H1 (cell line): ENCODE results near the gene PHLDA3. TPM values are rescaled to one million over a fixed set of nuclear protein-coding genes. Genes with fewer than 3 reads are reported as not detected.

Source experiments
- CTCF ChIA-PET: fragments of 300-600 bp; sonication (Branson Sonifier 250); formaldehyde crosslinking; loops from one replicate; lab custom pipeline; 2021; ENCODE audit not compliant: partially characterized antibody; lab: Charles Lee
- POLR2A ChIA-PET: fragments of 300-600 bp; sonication (Branson Sonifier 250); formaldehyde crosslinking; loops from one replicate; lab custom pipeline; 2021; ENCODE audit warnings: inconsistent platforms; ENCODE audit not compliant: partially characterized antibody; lab: Charles Lee
- DNase-seq, 2 experiments: peaks; one replicate each; pipeline versions ENCODE4 v3.0.0 to v3.0.0-alpha.2; 2010 to 2022; ENCODE audit warnings: low spot score in 2 of 2, low read depth in 1 of 2, mixed read lengths in 1 of 2
- FAIRE-seq: peaks from 2 replicates; lab custom pipeline; 2011; peaks lifted over from hg19 to GRCh38; lab: Jason Lieb, UNC
- H2AFZ ChIP-seq: 2 replicates; pipeline ENCODE4 v1.8.1; 2012; ENCODE audit warnings: low read length, inconsistent platforms
- H2AK5ac ChIP-seq: 2 replicates; pipeline ENCODE4 v1.6.1; 2013; ENCODE audit warnings: low read depth, low read length
- H2BK120ac ChIP-seq: replicated peaks from 2 replicates; pipeline ENCODE3; 2013; ENCODE audit warnings: low read depth, low read length, inconsistent platforms
- H2BK12ac ChIP-seq: 2 replicates; pipeline ENCODE4 v1.6.1; 2013; ENCODE audit warnings: low read depth, low read length
- H2BK15ac ChIP-seq: 2 replicates; pipeline ENCODE4 v1.6.1; 2013; ENCODE audit warnings: low read length
- H2BK20ac ChIP-seq: 2 replicates; pipeline ENCODE4 v1.6.1; 2013; ENCODE audit warnings: low read length
- H2BK5ac ChIP-seq: 2 replicates; pipeline ENCODE4 v1.6.1; 2013; ENCODE audit warnings: low read depth, low read length
- H3K14ac ChIP-seq: 2 replicates; pipeline ENCODE4 v1.6.1; 2013; ENCODE audit warnings: inconsistent platforms; ENCODE audit not compliant: insufficient read length
- H3K18ac ChIP-seq: 2 replicates; pipeline ENCODE4 v1.6.1; 2013; ENCODE audit warnings: low read length; ENCODE audit errors: extremely low read depth
- H3K23ac ChIP-seq: 2 replicates; pipeline ENCODE4 v1.6.1; 2013; ENCODE audit warnings: inconsistent platforms; ENCODE audit not compliant: insufficient read length
- H3K23me2 ChIP-seq: 2 replicates; pipeline ENCODE4 v1.6.1; 2013; ENCODE audit warnings: low read depth, low read length
- H3K27ac ChIP-seq: 2 replicates; pipeline ENCODE4 v1.6.1; 2011; ENCODE audit warnings: low read depth, low read length, inconsistent platforms
- H3K27me3 ChIP-seq, 4 experiments: replicated peaks in 1 of 4; 1 replicate in 1 of 4; 2 replicates in 3 of 4; pipeline versions ENCODE4 v1.6.1 to v1.8.1; 2011 to 2013; ENCODE audit warnings: low read length in 3 of 4, mild to moderate bottlenecking in 3 of 4, inconsistent platforms in 2 of 4, mixed read lengths in 2 of 4, moderate library complexity in 1 of 4; ENCODE audit not compliant: control insufficient read depth in 3 of 4, insufficient read depth in 3 of 4; ENCODE audit errors: extremely low read depth in 1 of 4
- H3K36me3 ChIP-seq, 4 experiments: 2 replicates each; pipeline versions ENCODE4 v1.6.1 to v1.8.1; 2011 to 2013; ENCODE audit warnings: mild to moderate bottlenecking in 4 of 4, low read length in 3 of 4, moderate library complexity in 2 of 4, control low read depth in 1 of 4, inconsistent platforms in 1 of 4; ENCODE audit not compliant: insufficient read depth in 4 of 4, control insufficient read depth in 2 of 4
- H3K4ac ChIP-seq: replicated peaks from 2 replicates; pipeline ENCODE3; 2013; ENCODE audit warnings: low read length, low read depth, mixed read lengths, inconsistent platforms; ENCODE audit not compliant: insufficient read length
- H3K4me1 ChIP-seq, 4 experiments: replicated peaks in 1 of 4; 1 replicate in 1 of 4; 2 replicates in 3 of 4; pipeline versions ENCODE4 v1.6.1 to v1.8.1; 2011 to 2013; ENCODE audit warnings: low read length in 3 of 4, inconsistent platforms in 2 of 4, mixed read lengths in 1 of 4; ENCODE audit not compliant: insufficient read depth in 4 of 4, control insufficient read depth in 3 of 4
- H3K4me2 ChIP-seq, 2 experiments: 2 replicates each; pipeline versions ENCODE4 v1.6.1 to v1.8.1; 2011 to 2013; ENCODE audit warnings: low read depth in 2 of 2, low read length in 2 of 2, control low read depth in 1 of 2, inconsistent platforms in 1 of 2, mild to moderate bottlenecking in 1 of 2; ENCODE audit not compliant: insufficient read depth in 1 of 2
- H3K4me3 ChIP-seq, 4 experiments: fragments of 200-600, 300-600 bp in 1 of 4; sonication (generic), shearing (Covaris generic), sonication (Bioruptor Twin) in 1 of 4; 2 replicates each; pipeline versions ENCODE4 v1.5.1 to v1.8.1; 2011 to 2016; ENCODE audit warnings: low read length in 4 of 4, low read depth in 3 of 4, control low read depth in 2 of 4, inconsistent platforms in 2 of 4, mild to moderate bottlenecking in 2 of 4, mixed read lengths in 1 of 4, moderate library complexity in 1 of 4; ENCODE audit not compliant: insufficient read depth in 2 of 4; ENCODE audit errors: extremely low read depth in 1 of 4
- H3K56ac ChIP-seq: replicated peaks from 2 replicates; pipeline ENCODE3; 2013; ENCODE audit warnings: low read depth, mild to moderate bottlenecking, mixed read lengths, low read length, inconsistent platforms; ENCODE audit not compliant: insufficient read length
- H3K79me1 ChIP-seq: 2 replicates; pipeline ENCODE4 v1.6.1; 2013; ENCODE audit warnings: low read depth, low read length, control low read depth
- H3K79me2 ChIP-seq, 2 experiments: 2 replicates each; pipeline versions ENCODE4 v1.6.1 to v1.8.1; 2012 to 2013; ENCODE audit warnings: low read length in 2 of 2, mild to moderate bottlenecking in 2 of 2, inconsistent platforms in 1 of 2; ENCODE audit not compliant: insufficient read depth in 2 of 2, control insufficient read depth in 1 of 2
- H3K9ac ChIP-seq, 4 experiments: replicated peaks in 1 of 4; 1 replicate in 1 of 4; 2 replicates in 3 of 4; pipeline versions ENCODE4 v1.6.1 to v1.8.1; 2011 to 2013; ENCODE audit warnings: low read depth in 3 of 4, low read length in 3 of 4, control low read depth in 2 of 4, mild to moderate bottlenecking in 2 of 4, moderate library complexity in 2 of 4, inconsistent platforms in 1 of 4; ENCODE audit errors: extremely low read depth in 1 of 4
- H3K9me3 ChIP-seq, 2 experiments: 2 replicates each; pipeline versions ENCODE4 v1.6.1 to v1.8.1; 2012 to 2013; ENCODE audit warnings: mild to moderate bottlenecking in 2 of 2, moderate library complexity in 2 of 2, control low read depth in 1 of 2, inconsistent platforms in 1 of 2, low read depth in 1 of 2, low read length in 1 of 2, mixed read lengths in 1 of 2; ENCODE audit not compliant: insufficient read depth in 2 of 2
- H4K20me1 ChIP-seq, 2 experiments: replicated peaks in 1 of 2; 2 replicates each; pipeline versions ENCODE3 to v1.8.1; 2011 to 2013; ENCODE audit warnings: inconsistent platforms in 2 of 2, low read length in 2 of 2, mild to moderate bottlenecking in 1 of 2; ENCODE audit not compliant: insufficient read depth in 2 of 2, control insufficient read depth in 1 of 2
- H4K5ac ChIP-seq: 2 replicates; pipeline ENCODE4 v1.6.1; 2013; ENCODE audit warnings: low read length, low read depth, mixed read lengths, inconsistent platforms; ENCODE audit not compliant: insufficient read length
- H4K8ac ChIP-seq: 2 replicates; pipeline ENCODE4 v1.8.0; 2013; ENCODE audit warnings: mild to moderate bottlenecking, moderate library complexity, low read length, inconsistent platforms; ENCODE audit not compliant: insufficient read depth; ENCODE audit errors: extremely low read depth
- H4K91ac ChIP-seq: replicated peaks from 2 replicates; pipeline ENCODE3; 2013; ENCODE audit warnings: low read length, mixed read lengths, inconsistent platforms; ENCODE audit not compliant: insufficient read length
- HDAC6 ChIP-seq: IDR thresholded peaks from one replicate; pipeline ENCODE4 v1.7.1; 2012; ENCODE audit warnings: low read depth, mild to moderate bottlenecking, inconsistent platforms, low read length, moderate library complexity
- MAFK ChIP-seq: IDR thresholded peaks from 2 replicates; pipeline ENCODE4 v1.6.1; 2012; ENCODE audit warnings: low read depth, mild to moderate bottlenecking, improper control_type of control experiment, low read length
- PHF8 ChIP-seq: fragments of 200-600 bp; sonication (generic); conservative IDR thresholded peaks from 2 replicates; pipeline ENCODE4 v1.7.1; 2012; ENCODE audit warnings: low read depth, mild to moderate bottlenecking, inconsistent platforms, low read length, moderate library complexity
- TAF1 ChIP-seq: IDR thresholded peaks from 2 replicates; pipeline ENCODE4 v1.6.1; 2011; ENCODE audit warnings: mild to moderate bottlenecking, low read depth, low read length
- TBP ChIP-seq: IDR thresholded peaks from 2 replicates; pipeline ENCODE4 v1.6.1; 2011; ENCODE audit warnings: low read depth, low read length, improper control_type of control experiment
- WGBS, 2 experiments: shearing (Covaris generic) in 1 of 2; methylation state at CpG; one replicate each; pipeline versions ENCODE4 v1.1.6 to v1.1.7; 2013 to 2015; ENCODE audit warnings: low lambda C conversion rate in 2 of 2, mixed read lengths in 2 of 2, inconsistent platforms in 1 of 2, low coverage in 1 of 2, missing lambda C conversion rate in 1 of 2; ENCODE audit not compliant: insufficient replicate concordance in 2 of 2, insufficient coverage in 1 of 2, insufficient read length in 1 of 2; ENCODE audit errors: extremely low coverage in 1 of 2, missing lambda C conversion rate in 1 of 2; 5-methylcytosine and 5-hydroxymethylcytosine counted together
- polyA plus RNA-seq, 7 experiments: library from polyadenylated mRNA; depleted of rRNA in 3 of 7; stranded (reverse) in 5 of 7; unstranded in 2 of 7; fragments of >200 nt in 5 of 7; fragments of 200-250 nt in 2 of 7; gene quantifications; 1 replicate in 5 of 7; 2 replicates in 1 of 7; 4 replicates in 1 of 7; pipeline versions ENCODE4 v1.2.1 to v1.2.3, GENCODE V29; 2011 to 2013; ENCODE audit warnings: missing spikeins in 2 of 7, mixed read lengths in 2 of 7
- total RNA-seq: library from RNA; stranded (reverse); fragmentation: NEBNext Ultra II Directional; extraction: Animal tissue kit (Norgen Biotek cat#: 25700); gene quantifications from 2 replicates; pipeline ENCODE4 v1.2.1, GENCODE V29; 2021
- TF ChIP-seq, protein P1 (sequence below): IDR thresholded peaks from 2 replicates; pipeline ENCODE4 v1.6.1; 2012; ENCODE audit warnings: inconsistent platforms

PHLDA3 gene
- total and polyA plus RNA-seq, 2 of the 8 experiments (the other 6 are each of a cell fraction or from before 2014, with no cell fraction given), result 25.5 to 27.5 TPM

DNA sequence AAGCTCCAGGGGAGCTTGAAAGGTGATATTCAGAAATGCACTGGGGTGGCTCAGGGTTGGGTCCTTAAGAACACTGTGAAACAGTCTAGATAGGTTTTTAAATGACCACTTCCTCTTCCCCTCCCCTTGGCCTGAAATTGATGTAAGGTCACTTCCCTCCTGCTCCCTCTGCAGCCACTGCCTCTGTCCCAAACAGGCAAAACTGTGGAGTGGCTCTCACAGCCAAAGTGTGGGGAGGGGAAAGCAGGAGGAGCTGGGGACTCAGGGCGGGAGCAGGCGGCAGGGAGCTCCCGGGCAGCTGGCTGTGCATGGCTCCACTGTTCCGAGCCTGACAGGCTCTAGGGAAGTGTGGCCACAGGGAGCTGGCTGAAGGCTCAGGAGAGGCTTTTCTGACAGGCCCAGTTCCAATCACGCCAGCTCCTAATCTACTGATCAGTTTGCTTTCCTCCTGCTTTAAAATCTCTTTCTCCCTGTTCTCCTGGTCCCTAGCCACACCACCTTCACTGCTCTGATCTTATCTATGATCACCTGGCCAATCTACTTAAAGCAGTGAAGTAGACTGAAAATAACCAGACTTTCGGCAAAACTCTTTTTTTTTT lies 43.1 kb upstream of the PHLDA3 start:
- Histone ChIP-seq H3K27me3 (peaks cover under 1 to 18% (median 12%) of the 10 kb centered on the region in 4 experiments), H2BK20ac (no peak overlapping the region), H3K9ac (no peak overlapping the region), H2BK5ac (peak overlapping the region; percentile 66; the same call in 1 of the 2 replicates), H3K4me2 (peak overlapping the region in 1 of 2 experiments; percentile 16; a peak in 1 of 4 replicates), H3K4me1 (peaks cover 3 to 5% (median 5%) of the 10 kb centered on the region in 4 experiments; a peak in 6 of 7 replicates), H3K4ac (no peak overlapping the region), H3K27ac (no peak overlapping the region), H3K79me1 (no peaks in the 10 kb centered on the region), H3K18ac (peak overlapping the region; percentile 71; the same call in 1 of the 2 replicates), H3K56ac (no peak overlapping the region), H2BK15ac (no peak overlapping the region), H3K9me3 (no peaks in the 10 kb centered on the region), H2AK5ac (no peak overlapping the region), H3K36me3 (no peaks in the 10 kb centered on the region), H3K14ac (no peak overlapping the region), H2BK12ac (peak overlapping the region; percentile 68; the same call in 1 of the 2 replicates), H3K23ac (no peak overlapping the region), H2BK120ac (peak overlapping the region; percentile 19), H4K91ac (peak overlapping the region; percentile 10), H4K20me1 (no peaks in the 10 kb centered on the region), H4K8ac (no peak overlapping the region; the same call in 1 of the 2 replicates), H2AFZ (peak overlapping the region; percentile 72; the same call in 1 of the 2 replicates), H4K5ac (no peak overlapping the region), H3K79me2 (no peaks in the 10 kb centered on the region), H3K23me2 (peaks cover 3% of the 10 kb centered on the region; the same call in 1 of the 2 replicates), H3K4me3 (no peak overlapping the region)
- no peak for FAIRE-seq
- TF ChIP-seq, protein P1, sequence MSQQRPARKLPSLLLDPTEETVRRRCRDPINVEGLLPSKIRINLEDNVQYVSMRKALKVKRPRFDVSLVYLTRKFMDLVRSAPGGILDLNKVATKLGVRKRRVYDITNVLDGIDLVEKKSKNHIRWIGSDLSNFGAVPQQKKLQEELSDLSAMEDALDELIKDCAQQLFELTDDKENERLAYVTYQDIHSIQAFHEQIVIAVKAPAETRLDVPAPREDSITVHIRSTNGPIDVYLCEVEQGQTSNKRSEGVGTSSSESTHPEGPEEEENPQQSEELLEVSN, result no peak
- TF ChIP-seq PHF8 (no peak), HDAC6 (no peak), TAF1 (0 out of 2 replicates have a peak, but pooled peaks have one; percentile 9), MAFK (no peak), TBP (peak; percentile 21; the same call in 1 of the 2 replicates)
- WGBS, 2 experiments, result 48% methylated on average over 6 of the region's 6 CpGs; no CpG with 5 or more reads in 1 of the 2 experiments
- ChIA-PET POLR2A (interaction anchor here (1.0 to 6.3 kb wide), 9 partner anchors 10 to 331 kb away, joined by 3 to 52 read pairs (median 4); partner anchors contain the start of genes NAV1 and TNNT2), CTCF (interaction anchor here (0.5 to 43.8 kb wide), 64 partner anchors 6 to 1856 kb away, joined by 3 to 929 read pairs (median 4); partner anchors contain the start of genes CSRP1, IPO9, LMOD1 and NAV1)
- DNase-seq, result no peak
